HG03060 (cell line): ENCODE data around the gene UNG.

Experiments used
- ATAC-seq: cut with Tn5 transposase; IDR thresholded peaks from one replicate; pipeline ENCODE4 v1.9.1; 2021; ENCODE audit warnings: low read depth, moderate number of reproducible peaks; ENCODE audit not compliant: unreplicated experiment

The UNG gene

DNA sequence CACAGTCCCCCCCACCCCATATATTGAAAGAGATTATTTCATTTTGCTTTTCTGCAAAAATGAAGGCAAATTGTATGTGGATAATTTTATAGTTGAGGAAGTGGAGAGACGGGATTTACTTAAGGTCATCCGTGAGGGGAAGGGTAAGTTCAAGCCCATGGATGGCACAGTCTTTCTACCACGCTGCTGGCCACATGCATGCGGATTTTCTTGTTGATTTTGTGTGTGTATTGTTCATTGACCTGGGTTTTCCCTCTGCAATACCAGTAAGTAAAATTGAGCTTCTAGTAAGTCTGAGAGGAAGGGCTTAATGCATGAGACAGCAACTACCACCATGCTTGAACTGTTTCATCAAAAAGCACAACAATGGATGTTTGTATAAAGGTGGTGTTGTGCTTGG, 54.1 kb downstream of the UNG start:
- ATAC-seq: no peak

DNA sequence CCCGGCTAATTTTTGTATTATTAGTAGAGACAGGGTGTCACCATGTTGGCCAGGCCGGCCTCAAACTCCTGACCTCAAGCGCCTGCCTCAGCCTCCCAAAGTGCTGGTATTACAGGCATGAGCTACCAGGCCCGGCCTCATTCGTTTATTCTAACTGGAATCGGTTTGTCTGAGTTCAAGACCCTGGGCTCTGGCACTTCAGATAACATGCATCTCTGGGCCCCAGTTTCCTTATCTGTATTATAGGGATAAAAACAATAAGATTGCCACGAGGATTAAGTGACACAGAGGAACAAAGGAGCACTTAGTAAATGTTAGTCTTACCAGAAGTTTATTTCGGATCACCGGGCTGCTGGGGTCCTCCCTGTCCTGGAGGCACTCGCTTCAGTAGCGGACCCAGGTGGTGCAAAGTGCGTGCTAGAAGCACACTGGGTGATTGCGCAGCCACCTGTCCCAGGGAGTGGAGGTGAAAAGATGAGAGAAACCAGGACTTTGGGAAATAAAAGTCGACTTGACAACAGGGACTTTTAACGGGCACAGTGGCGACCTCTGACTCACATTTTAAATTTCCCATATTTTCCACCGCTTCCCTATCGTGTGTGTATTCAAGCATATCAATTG, 56.5 kb downstream of the UNG start:
- ATAC-seq: no peak

DNA sequence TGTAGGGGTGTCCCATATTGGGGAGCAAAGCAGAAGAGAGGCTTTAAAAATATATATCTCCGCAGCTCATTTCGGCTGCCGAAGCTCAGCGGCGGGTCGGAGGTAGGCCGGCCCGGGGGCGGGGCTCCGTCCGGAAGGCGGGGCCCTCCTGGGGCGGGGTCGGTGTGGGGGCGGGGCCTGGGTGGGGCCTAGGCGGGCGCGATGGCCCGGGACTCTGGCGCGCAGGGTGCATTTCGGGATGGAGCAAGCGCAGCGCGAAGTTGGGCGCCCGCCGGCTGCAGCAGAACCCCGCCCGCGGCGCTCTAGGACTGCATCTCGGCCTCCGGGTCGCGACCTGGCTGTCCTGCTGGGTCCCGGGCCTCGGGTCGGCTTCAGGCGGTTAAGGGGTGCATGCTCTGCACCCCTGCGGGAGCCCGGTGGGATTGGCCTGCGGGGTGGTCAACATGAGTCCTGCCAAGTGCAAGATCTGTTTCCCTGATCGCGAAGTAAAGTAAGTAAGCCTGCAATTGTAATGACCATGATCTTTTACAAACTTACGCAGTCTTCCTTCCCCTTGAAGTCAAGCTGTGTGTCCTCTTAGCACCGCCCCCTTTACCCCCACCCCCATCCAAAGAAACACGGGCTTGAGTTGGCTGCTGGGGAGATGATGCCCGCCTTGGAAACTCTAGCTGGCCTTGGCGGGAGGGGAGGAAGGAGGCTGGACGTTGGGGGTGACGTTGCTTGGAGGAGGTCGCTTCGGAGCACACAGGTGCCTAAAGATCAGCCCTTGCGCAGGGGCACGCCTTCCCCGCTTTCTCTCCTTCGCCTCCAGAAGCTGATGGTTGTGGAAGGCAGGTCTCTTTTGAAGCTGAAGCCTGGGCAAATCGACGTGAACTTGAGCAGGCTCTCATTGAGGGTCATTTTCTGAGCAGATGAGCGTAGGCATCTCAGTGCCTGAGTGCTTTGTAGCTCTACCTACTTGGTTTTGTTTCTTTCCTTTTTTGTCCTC, 57.3 kb downstream of the UNG start:
- no peak for ATAC-seq

DNA sequence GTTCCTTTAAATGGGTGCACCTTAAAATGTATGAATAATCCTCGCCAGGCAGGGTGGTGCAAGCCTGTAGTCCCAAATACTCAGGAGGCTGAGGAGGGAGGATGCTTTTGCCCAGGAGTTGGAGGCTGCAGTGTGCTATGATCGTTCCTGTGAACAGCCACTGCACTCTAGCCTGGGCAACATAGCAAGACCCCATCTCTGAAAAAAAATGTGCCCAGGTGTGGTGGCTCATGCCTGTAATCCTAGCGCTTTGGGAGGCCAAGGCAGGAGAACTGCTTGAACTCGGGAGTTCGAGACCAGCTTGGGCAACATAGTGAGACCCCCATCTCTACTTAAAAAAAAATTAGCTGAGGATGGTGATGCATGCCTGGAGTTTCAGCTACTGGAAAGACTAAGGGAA, 58.6 kb downstream of the UNG start:
- no peak for ATAC-seq

DNA sequence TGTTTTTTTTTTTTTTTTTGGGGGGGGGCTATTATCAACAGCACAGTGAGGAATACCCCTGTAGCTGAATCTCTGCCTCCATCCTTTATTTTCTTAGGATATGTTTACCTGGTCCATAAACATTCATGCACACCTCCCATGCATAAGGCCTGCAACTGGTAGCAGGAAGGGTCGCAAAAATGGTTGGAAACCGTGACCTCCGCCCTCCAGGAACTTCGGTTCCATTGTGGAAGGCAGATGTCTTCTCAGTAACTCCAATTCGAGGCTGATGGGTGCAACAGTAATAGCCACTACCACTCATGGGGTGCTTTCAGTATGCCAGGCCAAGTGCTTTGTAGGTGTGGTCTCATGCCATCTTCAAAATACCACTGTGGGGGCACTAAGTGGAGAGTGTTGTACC, 59.2 kb downstream of the UNG start:
- ATAC-seq: no peak

GRCh38 chr12:109157986-109158385, 60.6 kb downstream of the UNG start:
- no peak for ATAC-seq

GRCh38 chr12:109160433-109160832, 63.0 kb downstream of the UNG start:
- ATAC-seq: no peak
